HG03060 (cell line): ENCODE data around the gene STXBP5L.
"Not testable (repeated sequence)": the region's sequence is repeated elsewhere in the genome, so short reads cannot be mapped to it uniquely, and the experiment has no call there.

Source experiments
- ATAC-seq: cut with Tn5 transposase; IDR thresholded peaks from one replicate; pipeline ENCODE4 v1.9.1; 2021; ENCODE audit warnings: low read depth, moderate number of reproducible peaks; ENCODE audit not compliant: unreplicated experiment

Gene STXBP5L

GRCh38 chr3:120988994-120989393 is 81.0 kb downstream of the STXBP5L start:
- ATAC-seq = no peak

GRCh38 chr3:121018917-121019321 is 110.9 kb downstream of the STXBP5L start:
- ATAC-seq = no peak

GRCh38 chr3:121063628-121064027 is 155.6 kb downstream of the STXBP5L start:
- no peak for ATAC-seq

GRCh38 chr3:121064121-121064520 is 156.1 kb downstream of the STXBP5L start:
- ATAC-seq = no peak

GRCh38 chr3:121072133-121072532 is 164.1 kb downstream of the STXBP5L start:
- no peak for ATAC-seq

- ATAC-seq = no peak
Measured at GRCh38 chr3:121073011-121073410, 165.0 kb downstream of the STXBP5L start.

- no peak for ATAC-seq
Measured at GRCh38 chr3:121075191-121075590, 167.2 kb downstream of the STXBP5L start.

GRCh38 chr3:121078378-121079101 is 170.5 kb downstream of the STXBP5L start:
- ATAC-seq = not testable (repeated sequence)

- ATAC-seq = no peak
Measured at GRCh38 chr3:121096953-121097352, 188.9 kb downstream of the STXBP5L start.

GRCh38 chr3:121111086-121111485 is 203.1 kb downstream of the STXBP5L start:
- ATAC-seq = not testable (repeated sequence)

GRCh38 chr3:121111914-121112612 is 204.1 kb downstream of the STXBP5L start:
- no peak for ATAC-seq

- no peak for ATAC-seq
Measured at GRCh38 chr3:121126033-121126706, 218.2 kb downstream of the STXBP5L start.

- ATAC-seq = no peak
Measured at GRCh38 chr3:121126707-121127035, 218.7 kb downstream of the STXBP5L start.

GRCh38 chr3:121152573-121152972 is 244.6 kb downstream of the STXBP5L start:
- ATAC-seq = no peak

GRCh38 chr3:121153851-121154250 is 245.8 kb downstream of the STXBP5L start:
- no peak for ATAC-seq

GRCh38 chr3:121155028-121155427 is 247.0 kb downstream of the STXBP5L start:
- no peak for ATAC-seq

- no peak for ATAC-seq
Measured at GRCh38 chr3:121165397-121165837, 257.4 kb downstream of the STXBP5L start.

GRCh38 chr3:121167374-121168139 is 259.6 kb downstream of the STXBP5L start:
- no peak for ATAC-seq

- ATAC-seq = no peak
Measured at GRCh38 chr3:121175083-121175482, 267.1 kb downstream of the STXBP5L start.

GRCh38 chr3:121190626-121191025 is 282.6 kb downstream of the STXBP5L start:
- not testable (repeated sequence) for ATAC-seq

GRCh38 chr3:121202573-121202972 is 294.6 kb downstream of the STXBP5L start:
- ATAC-seq = no peak
